HL-60 (cell line): ENCODE data around the gene POTEC.
"Not testable (repeated sequence)": the region's sequence is repeated elsewhere in the genome, so short reads cannot be mapped to it uniquely, and the experiment has no call there.

Experiments
- DNase-seq, 2 experiments: peaks; one replicate each; pipeline ENCODE4 v3.0.0-alpha.2; 2010 to 2020; ENCODE audit warnings: low read depth in 1 of 2, low spot score in 1 of 2
- H3K27ac ChIP-seq: fragments of 250-450 bp; sonication (Bioruptor Pico); replicated peaks from 2 replicates; pipeline ENCODE4 v1.5.1; 2020; ENCODE audit warnings: mild to moderate bottlenecking, moderate library complexity
- H3K27me3 ChIP-seq: fragments of 250-450 bp; sonication (Bioruptor Pico); 2 replicates; pipeline ENCODE4 v1.5.1; 2021; ENCODE audit warnings: mild to moderate bottlenecking, moderate library complexity; ENCODE audit not compliant: insufficient read depth, poor library complexity, severe bottlenecking
- H3K4me3 ChIP-seq: replicated peaks from 2 replicates; pipeline ENCODE4 v1.5.1; 2011; ENCODE audit warnings: mild to moderate bottlenecking, control low read depth, low read length; ENCODE audit not compliant: insufficient read depth
- GABPA ChIP-seq: IDR thresholded peaks from 2 replicates; pipeline ENCODE4 v1.6.1; 2012; ENCODE audit warnings: low read depth
- POLR2AphosphoS5 ChIP-seq: IDR thresholded peaks from 2 replicates; pipeline ENCODE4 v1.6.1; 2012; ENCODE audit warnings: low read depth
- REST ChIP-seq: IDR thresholded peaks from 2 replicates; pipeline ENCODE4 v1.6.1; 2012; ENCODE audit warnings: low read depth; ENCODE audit not compliant: insufficient replicate concordance
- SPI1 ChIP-seq: IDR thresholded peaks from 2 replicates; pipeline ENCODE4 v1.6.1; 2012; ENCODE audit warnings: low read depth, mild to moderate bottlenecking, borderline replicate concordance
- long read RNA-seq: library from polyadenylated mRNA; unstranded; transcript quantifications from one replicate; pipeline ENCODE4 v2.0.0, GENCODE V29; 2020
- TF ChIP-seq, protein P1 (sequence below): IDR thresholded peaks from one replicate; pipeline ENCODE4 v1.5.1; 2011; ENCODE audit warnings: low read length, control low read depth, inconsistent platforms; ENCODE audit not compliant: insufficient read depth

The POTEC gene
- long read RNA-seq, result 0 reads

DNA sequence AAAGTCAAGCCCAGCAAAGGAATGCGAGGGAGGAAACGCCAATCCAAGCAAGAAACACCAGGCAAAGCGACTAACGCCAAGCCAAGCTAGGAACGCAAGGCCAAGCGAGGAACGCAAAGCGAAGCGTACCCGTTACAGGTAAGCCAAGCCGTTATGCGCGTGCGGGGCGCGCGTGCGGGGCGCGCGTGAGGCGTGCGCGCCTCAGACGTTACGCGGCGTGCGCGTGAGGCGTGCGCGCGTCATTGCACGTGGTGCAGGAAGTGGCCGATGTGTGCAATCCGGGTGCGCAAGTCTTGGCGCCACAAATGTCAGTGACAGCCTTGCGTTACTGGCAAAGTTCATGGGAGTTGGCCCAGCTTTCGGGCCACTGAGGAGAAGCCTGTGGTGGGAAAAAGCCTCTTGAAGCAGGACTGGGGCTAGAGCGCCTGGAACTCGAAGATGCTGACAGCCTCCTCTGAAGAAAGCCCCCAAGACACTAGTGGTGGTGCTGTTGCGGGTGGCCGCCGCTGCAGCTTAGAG lies at the start of gene POTEC:
Gene POTEC, minus strand, starts transcription at position 155 of the 519 bp plus-strand sequence. CDS start 454 bp downstream, outside the sequence.
- H3K27ac ChIP-seq, H3K4me3 ChIP-seq, DNase-seq, H3K27me3 ChIP-seq: not testable (repeated sequence)

DNA sequence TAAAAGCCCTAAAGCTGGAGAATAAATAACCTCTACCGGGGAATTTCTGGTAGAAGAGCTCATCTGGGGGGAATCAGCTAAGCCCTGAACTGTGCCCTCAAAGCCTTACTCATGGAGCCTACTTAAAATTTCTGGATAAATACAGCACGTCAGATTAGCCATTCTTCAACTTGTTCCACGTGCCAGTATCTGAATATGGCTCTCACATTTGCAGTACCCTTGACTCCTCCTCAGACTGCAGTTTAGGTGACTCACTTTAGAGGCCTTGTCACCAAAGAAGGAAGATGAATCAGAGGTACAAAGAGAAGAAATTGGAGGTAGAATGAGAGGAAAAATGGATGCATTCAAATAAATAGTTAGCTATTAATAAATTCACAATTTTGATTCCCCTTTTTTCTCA lies 34.6 kb upstream of the POTEC start:
- DNase-seq, result no peak
- H3K27me3 ChIP-seq, result no peaks in the 10 kb centered on the region
- no peak overlapping the region for H3K27ac ChIP-seq
- H3K4me3 ChIP-seq, result no peak overlapping the region
- TF ChIP-seq POLR2AphosphoS5 (no peak), REST (no peak), GABPA (no peak), SPI1 (no peak)
- TF ChIP-seq, protein P1, sequence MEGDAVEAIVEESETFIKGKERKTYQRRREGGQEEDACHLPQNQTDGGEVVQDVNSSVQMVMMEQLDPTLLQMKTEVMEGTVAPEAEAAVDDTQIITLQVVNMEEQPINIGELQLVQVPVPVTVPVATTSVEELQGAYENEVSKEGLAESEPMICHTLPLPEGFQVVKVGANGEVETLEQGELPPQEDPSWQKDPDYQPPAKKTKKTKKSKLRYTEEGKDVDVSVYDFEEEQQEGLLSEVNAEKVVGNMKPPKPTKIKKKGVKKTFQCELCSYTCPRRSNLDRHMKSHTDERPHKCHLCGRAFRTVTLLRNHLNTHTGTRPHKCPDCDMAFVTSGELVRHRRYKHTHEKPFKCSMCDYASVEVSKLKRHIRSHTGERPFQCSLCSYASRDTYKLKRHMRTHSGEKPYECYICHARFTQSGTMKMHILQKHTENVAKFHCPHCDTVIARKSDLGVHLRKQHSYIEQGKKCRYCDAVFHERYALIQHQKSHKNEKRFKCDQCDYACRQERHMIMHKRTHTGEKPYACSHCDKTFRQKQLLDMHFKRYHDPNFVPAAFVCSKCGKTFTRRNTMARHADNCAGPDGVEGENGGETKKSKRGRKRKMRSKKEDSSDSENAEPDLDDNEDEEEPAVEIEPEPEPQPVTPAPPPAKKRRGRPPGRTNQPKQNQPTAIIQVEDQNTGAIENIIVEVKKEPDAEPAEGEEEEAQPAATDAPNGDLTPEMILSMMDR, result no peak

- not testable (repeated sequence) for H3K4me3 ChIP-seq, H3K27ac ChIP-seq, H3K27me3 ChIP-seq, DNase-seq
These were observed 16.1 kb upstream of the POTEC start for GRCh38 chr18:14559502-14559901.

DNA sequence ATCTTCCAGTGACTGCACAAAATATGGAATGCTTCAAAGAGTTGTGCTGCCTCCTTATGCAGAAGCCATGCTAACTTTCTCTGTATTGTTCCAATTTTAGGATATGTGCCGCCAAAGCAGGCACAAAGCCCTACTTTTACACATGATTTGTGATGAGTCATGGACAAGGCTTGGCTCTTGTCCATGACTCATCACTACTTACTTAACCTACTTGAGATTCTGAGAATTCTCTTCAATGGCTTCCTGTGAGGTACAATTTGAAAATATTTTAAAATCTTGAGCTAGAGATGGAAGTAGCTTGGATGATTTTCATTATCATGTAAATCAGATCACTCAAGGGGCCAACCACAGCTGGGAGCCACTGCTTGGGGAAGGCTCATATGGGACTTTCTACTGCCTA lies 11.7 kb downstream of the POTEC start:
- H3K27ac ChIP-seq, DNase-seq, H3K27me3 ChIP-seq, H3K4me3 ChIP-seq: not testable (repeated sequence)

- not testable (repeated sequence) for H3K4me3 ChIP-seq, H3K27me3 ChIP-seq, H3K27ac ChIP-seq, DNase-seq
These were observed 32.7 kb downstream of the POTEC start for GRCh38 chr18:14510707-14511106.

DNA sequence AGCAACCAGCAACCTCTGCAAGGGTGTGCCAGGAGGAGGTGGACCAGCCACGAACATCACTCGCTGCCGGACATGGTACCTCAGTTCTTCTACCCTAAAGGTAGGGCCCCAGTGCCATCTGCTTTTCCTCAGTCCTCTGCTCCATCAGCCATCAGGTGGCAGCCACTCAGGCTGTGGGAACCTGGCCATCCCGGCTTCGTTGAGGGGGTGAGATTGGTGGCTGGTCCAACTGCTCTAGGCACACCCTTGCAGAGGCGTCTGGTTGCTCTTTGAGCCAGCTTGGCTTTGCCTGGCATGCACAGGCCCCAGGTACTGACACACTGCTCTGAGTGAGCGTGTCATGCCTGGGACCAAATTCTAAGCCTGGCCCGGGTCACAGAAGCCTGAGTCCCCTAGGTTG lies 39.7 kb downstream of the POTEC start:
- not testable (repeated sequence) for H3K27me3 ChIP-seq, H3K27ac ChIP-seq, H3K4me3 ChIP-seq, DNase-seq

DNA sequence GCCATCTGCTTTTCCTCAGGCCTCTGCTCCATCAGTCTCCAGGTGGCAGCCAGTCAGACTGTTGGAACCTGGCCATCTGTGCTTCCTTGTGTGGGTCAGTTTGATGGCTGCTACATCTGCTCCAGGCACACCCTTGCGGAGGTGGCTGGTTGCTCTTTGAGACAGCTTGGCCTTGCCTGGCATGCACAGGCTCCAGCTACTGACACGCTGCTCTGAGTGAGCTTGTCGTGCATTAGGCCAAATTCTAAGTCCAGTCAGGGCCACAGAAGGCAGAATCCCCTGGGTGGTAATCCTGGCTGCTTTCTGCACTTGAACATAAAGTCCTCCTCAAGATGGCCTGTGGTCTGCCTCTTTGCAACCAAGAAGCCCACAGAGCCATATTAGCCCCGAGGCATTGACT lies 41.5 kb downstream of the POTEC start:
- not testable (repeated sequence) for DNase-seq, H3K27ac ChIP-seq, H3K4me3 ChIP-seq, H3K27me3 ChIP-seq

DNA sequence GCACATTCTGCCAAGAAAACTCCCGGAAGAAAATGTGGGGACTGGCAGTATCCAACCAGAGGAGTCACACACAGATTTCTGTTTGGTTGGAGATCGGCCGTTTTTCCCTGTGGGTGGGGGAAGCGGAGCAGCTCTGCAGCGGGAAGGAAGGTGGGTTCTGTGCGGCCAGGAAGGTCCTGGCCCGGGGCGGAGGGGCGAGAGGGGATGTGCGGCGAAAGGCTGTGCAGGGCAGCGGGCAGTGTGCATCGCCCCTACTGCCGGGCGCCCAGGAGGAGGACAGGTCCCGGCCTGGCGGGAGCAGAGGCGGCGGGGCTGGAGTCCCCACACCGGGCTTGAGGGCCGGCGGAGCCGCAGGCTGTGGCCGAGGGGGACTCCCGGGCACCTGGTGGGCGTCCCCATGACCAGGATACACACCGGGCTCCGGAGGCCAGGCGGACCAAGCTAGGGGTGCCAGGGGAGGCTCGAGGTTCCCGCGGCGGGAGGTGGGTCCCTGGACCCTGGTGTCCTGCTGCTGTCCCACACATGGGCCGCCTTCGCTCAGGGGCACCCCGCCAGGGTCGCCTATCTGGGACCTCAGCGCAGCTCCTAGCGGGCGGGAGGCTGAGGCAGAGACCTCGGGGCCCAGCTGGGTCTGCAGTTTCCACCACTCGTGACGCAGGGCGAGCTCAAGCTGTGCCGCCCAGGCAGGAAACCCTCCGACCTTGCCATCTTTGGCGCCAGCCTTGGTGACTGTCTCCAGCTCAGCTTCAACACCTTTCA lies 54.0 kb downstream of the POTEC start:
- not testable (repeated sequence) for DNase-seq, H3K27me3 ChIP-seq, H3K27ac ChIP-seq, H3K4me3 ChIP-seq

DNA sequence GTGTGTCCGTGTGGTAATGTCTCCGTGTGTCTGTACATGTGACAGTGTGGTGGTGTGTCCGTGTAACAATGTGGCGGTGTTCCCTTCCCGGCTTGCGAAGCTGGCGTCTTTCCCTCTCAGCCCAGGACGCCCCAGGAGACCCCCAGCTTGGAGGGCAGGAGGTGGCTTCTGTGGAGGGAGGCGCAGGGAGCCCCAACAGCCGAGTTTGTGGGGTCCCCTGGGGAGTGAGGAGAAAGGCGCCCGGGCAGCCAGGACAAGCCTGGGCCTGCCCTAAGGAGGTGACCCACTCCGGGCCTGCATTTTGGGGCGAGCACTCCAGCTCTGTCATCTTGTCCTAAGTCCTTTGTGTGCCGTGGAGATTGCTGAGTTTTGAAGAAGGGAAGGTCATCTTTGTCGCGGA lies 54.6 kb downstream of the POTEC start:
- H3K27me3 ChIP-seq, H3K4me3 ChIP-seq, DNase-seq, H3K27ac ChIP-seq: not testable (repeated sequence)

DNA sequence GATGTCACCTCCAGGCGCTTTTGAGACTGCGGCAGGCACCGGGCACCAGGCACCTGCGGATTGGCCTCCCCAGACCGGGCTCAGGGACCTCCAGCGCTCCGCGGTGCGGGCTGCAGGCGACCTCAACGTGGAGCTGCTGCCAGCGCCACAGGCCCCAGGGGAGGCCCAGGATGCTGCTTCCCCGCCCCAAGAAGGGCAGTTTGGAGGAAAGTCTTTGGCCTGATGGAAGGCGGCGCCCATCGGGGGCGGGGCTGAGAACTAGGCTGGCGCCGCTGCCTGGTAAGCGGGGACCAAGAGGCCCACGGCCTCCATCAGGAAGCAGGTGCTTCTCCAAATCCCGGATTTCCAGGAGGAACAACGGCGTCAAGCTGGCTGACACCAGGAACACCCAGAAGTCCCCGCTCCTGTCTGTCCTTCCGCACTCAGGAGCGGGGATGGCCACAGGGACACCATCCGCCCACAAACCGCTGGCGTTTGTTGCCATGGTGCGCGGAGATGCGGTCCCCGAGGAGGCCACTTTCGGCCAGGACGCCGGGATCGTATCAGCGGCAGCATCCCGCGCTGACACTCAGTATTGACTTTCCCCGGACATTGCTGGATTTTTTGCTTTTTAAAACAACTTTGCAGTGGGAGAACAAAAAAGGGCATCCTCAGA lies 56.3 kb downstream of the POTEC start:
- H3K4me3 ChIP-seq, DNase-seq, H3K27me3 ChIP-seq, H3K27ac ChIP-seq: not testable (repeated sequence)

- DNase-seq, H3K27me3 ChIP-seq, H3K4me3 ChIP-seq, H3K27ac ChIP-seq: not testable (repeated sequence)
These were observed 64.3 kb downstream of the POTEC start for GRCh38 chr18:14479076-14479475.
